Bone marrow (tissue), 2 donors: ENCODE data around the gene HLA-G.
"Not testable (repeated sequence)": the region's sequence is repeated elsewhere in the genome, so short reads cannot be mapped to it uniquely, and the experiment has no call there.

ENCODE experiments used
- DNase-seq, 2 donors: peaks; one replicate each; lab custom pipeline; 2025; lab: John Stamatoyannopoulos, UW

HLA-G gene

GRCh38 chr6:29870104-29870503, 42.5 kb downstream of the HLA-G start:
- no peak for DNase-seq

GRCh38 chr6:29872791-29873190, 45.2 kb downstream of the HLA-G start:
- DNase-seq: no peak

GRCh38 chr6:29875257-29875656, 47.6 kb downstream of the HLA-G start:
- DNase-seq: no peak

GRCh38 chr6:29875734-29876133, 48.1 kb downstream of the HLA-G start:
- DNase-seq: not testable (repeated sequence)
